ENCODE data around the gene MKX. TPM values are rescaled to one million over a fixed set of nuclear protein-coding genes. Genes with fewer than 3 reads are reported as not detected.
A peak's percentile ranks its signal among the peaks of the same experiment; 100 is the strongest.
"Not testable (repeated sequence)": the region's sequence is repeated elsewhere in the genome, so short reads cannot be mapped to it uniquely, and the experiment has no call there.

The MKX gene
- total RNA-seq, 8 experiments from 2014 or later = 0.17 to 66.1 (median 1.3) TPM

DNA sequence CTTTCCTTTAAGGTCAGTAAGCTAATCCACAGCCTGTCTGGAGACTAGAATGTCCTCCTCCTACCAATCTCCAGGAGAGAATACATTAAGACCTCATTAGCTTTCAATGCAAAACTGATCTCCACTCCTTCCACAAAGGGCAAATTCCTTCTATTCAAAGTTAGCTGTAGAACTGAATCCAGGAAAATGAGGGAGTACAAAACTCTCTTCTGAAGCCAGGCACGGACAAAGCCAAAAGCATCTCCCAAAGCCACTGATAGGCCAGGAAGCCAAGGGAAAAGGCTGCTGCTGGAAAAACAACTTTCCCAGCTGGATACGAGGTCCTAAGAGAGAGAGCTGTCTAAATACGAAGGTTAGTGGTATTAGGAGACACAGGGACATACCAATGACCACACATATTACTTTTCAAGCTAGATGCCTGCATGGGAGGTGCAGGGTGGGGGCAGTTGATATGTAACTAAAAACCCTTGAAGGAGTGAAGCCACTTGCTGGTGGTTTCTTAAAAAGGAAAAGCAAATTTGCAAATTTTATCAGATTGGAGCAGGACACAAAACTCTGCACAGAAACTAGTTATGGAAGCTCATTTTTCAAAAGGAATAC lies 43.6 kb downstream of the MKX start:
- Histone ChIP-seq H3K4me1 (replicated peaks in 1 of 2) (peaks cover 2 to 9% of the 10 kb centered on the region in 2 donors), H3K4me3 (no peak overlapping the region), H3K27ac (no peak overlapping the region)
- ATAC-seq (replicated peaks in 6 of 8) = peak; percentile 47 to 89 (median 66)
- in situ Hi-C loops (cut with MboI; ENCODE audit: low pct_unique_long_range_greater_than_20kb in 2 of 9, low sequenced_read_pairs in 9 of 9, unreplicated experiment in 9 of 9) = no loop called here
- WGBS, 10 experiments = 0 to 20% (median 8%) methylated on average over 1 to 3 of the region's 3 CpGs; no CpG with 5 or more reads in 1 of the 10 experiments

GRCh38 chr10:27699776-27700175 lies 45.8 kb downstream of the MKX start:
- WGBS, 10 experiments = 0 to 100% (median 40%) methylated on average over 1 to 2 of the region's 2 CpGs; no CpG with 5 or more reads in 4 of the 10 experiments
- Histone ChIP-seq H3K4me1 (replicated peaks in 1 of 2) (peaks cover 2 to 9% of the 10 kb centered on the region in 2 donors), H3K27ac (no peak overlapping the region), H3K4me3 (no peak overlapping the region)
- in situ Hi-C loops (cut with MboI; ENCODE audit: low pct_unique_long_range_greater_than_20kb in 2 of 9, low sequenced_read_pairs in 9 of 9, unreplicated experiment in 9 of 9) = no loop called here
- peak in 1 of 8 experiments; percentile 71 for ATAC-seq (replicated peaks in 6 of 8)

- ATAC-seq (replicated peaks in 6 of 8) = no peak
- peaks cover 2 to 9% of the 10 kb centered on the region in 2 donors for H3K4me1 ChIP-seq (replicated peaks in 1 of 2)
- WGBS, 10 experiments = 64 to 100% (median 91%) methylated on average over 2 of the region's 2 CpGs
- no peak overlapping the region for H3K4me3 ChIP-seq
- no peak overlapping the region for H3K27ac ChIP-seq
- in situ Hi-C loops (cut with MboI; ENCODE audit: low pct_unique_long_range_greater_than_20kb in 2 of 9, low sequenced_read_pairs in 9 of 9, unreplicated experiment in 9 of 9) = no loop called here
Measured at GRCh38 chr10:27698961-27699360, 46.7 kb downstream of the MKX start.

DNA sequence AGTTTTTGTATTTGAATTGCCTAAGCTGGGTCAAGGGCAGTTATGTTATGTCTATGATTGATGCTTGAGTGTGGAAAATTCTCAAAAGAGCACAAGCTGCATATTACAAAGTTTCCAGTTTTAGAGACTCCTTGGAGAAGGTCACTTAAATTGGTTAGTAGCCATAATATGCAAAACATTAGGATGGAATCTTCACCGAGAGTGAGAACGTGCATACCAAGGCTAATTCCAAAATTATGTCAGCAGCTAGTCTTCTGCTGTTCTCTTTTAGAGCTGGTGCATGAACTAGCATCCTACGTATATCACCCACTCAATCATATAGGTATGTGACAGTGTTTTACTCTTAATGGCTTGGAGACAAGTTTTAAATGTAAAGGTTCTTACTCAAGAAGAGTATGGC lies 49.2 kb downstream of the MKX start:
- Histone ChIP-seq H3K4me1 (replicated peaks in 1 of 2) (peaks cover 2% of the 10 kb centered on the region in 2 donors), H3K27ac (no peak overlapping the region), H3K4me3 (no peak overlapping the region)
- 42 to 100% (median 80%) methylated on average over 1 to 3 of the region's 3 CpGs; no CpG with 5 or more reads in 1 of the 10 experiments for WGBS, 10 experiments
- no peak for ATAC-seq (replicated peaks in 6 of 8)
- in situ Hi-C loops (cut with MboI; ENCODE audit: low pct_unique_long_range_greater_than_20kb in 2 of 9, low sequenced_read_pairs in 9 of 9, unreplicated experiment in 9 of 9) = no loop called here

- H3K4me1 ChIP-seq (replicated peaks in 1 of 2) = peaks cover 0 to under 1% of the 10 kb centered on the region in 2 donors
- 52 to 96% (median 86%) methylated on average over 2 of the region's 2 CpGs; no CpG with 5 or more reads in 1 of the 10 experiments for WGBS, 10 experiments
- in situ Hi-C loops (cut with MboI; ENCODE audit: low pct_unique_long_range_greater_than_20kb in 2 of 9, low sequenced_read_pairs in 9 of 9, unreplicated experiment in 9 of 9) = no loop called here
- no peak overlapping the region for H3K27ac ChIP-seq
- no peak overlapping the region for H3K4me3 ChIP-seq
- no peak for ATAC-seq (replicated peaks in 6 of 8)
Measured at GRCh38 chr10:27695706-27696105, 49.9 kb downstream of the MKX start.

GRCh38 chr10:27695088-27695487 lies 50.5 kb downstream of the MKX start:
- in situ Hi-C loops (cut with MboI; ENCODE audit: low pct_unique_long_range_greater_than_20kb in 2 of 9, low sequenced_read_pairs in 9 of 9, unreplicated experiment in 9 of 9) = no loop called here
- Histone ChIP-seq H3K4me1 (replicated peaks in 1 of 2) (no peaks in the 10 kb centered on the region), H3K4me3 (no peak overlapping the region), H3K27ac (no peak overlapping the region)
- 44 to 100% (median 78%) methylated on average over 2 to 5 of the region's 6 CpGs; no CpG with 5 or more reads in 3 of the 10 experiments for WGBS, 10 experiments
- ATAC-seq (replicated peaks in 6 of 8) = peak in 1 of 8 experiments; percentile 25

- Histone ChIP-seq H3K4me3 (no peak overlapping the region), H3K4me1 (replicated peaks in 1 of 2) (no peaks in the 10 kb centered on the region), H3K27ac (no peak overlapping the region)
- ATAC-seq (replicated peaks in 6 of 8) = no peak
- in situ Hi-C loops (cut with MboI; ENCODE audit: low pct_unique_long_range_greater_than_20kb in 2 of 9, low sequenced_read_pairs in 9 of 9, unreplicated experiment in 9 of 9) = no loop called here
- WGBS, 10 experiments = 36 to 100% (median 80%) methylated on average over 1 to 3 of the region's 3 CpGs; no CpG with 5 or more reads in 3 of the 10 experiments
Measured at GRCh38 chr10:27692663-27693062, 53.0 kb downstream of the MKX start.

DNA sequence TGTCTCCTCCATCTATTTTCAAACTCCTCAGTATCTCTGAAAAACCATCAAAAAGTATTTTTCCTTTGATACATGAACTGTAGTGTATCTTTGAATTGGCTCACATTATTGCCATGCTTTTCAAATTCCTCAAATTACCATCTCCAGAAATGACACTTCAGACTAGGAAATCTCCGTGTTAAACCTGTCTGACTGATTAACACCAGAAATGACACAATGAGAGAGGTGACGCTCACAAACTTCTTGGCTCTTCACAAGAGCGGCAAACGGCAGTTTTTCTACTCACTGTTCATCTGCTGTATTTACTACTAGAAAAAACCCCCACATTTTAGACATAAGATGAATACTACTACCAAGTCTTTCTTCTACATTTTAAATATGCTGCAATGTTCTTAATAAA lies 56.6 kb downstream of the MKX start:
- Histone ChIP-seq H3K27ac (no peak overlapping the region), H3K4me3 (no peak overlapping the region), H3K4me1 (replicated peaks in 1 of 2) (no peaks in the 10 kb centered on the region)
- in situ Hi-C loops (cut with MboI; ENCODE audit: low pct_unique_long_range_greater_than_20kb in 2 of 9, low sequenced_read_pairs in 9 of 9, unreplicated experiment in 9 of 9) = no loop called here
- no peak for ATAC-seq (replicated peaks in 6 of 8)
- WGBS, 10 experiments = 66 to 100% (median 96%) methylated on average over 1 to 4 of the region's 4 CpGs; no CpG with 5 or more reads in 3 of the 10 experiments

DNA sequence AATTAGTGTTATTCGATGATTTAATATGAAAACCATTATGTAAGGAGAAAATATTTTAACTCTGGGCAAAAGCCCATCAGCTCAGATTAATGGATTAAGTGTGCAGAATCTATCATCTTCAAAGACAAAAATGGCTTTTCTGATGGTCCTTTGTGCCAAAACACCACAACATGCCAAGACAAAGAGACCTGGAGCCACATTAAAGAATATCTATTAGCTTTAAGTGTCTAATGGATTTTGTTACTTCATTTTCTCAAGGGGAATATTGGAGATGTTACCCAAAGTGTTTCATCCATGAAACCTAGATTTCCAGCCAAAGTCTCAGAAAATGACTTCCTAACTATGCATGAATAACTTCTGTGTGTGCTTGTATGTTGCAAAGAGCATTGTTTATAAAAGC lies 57.3 kb downstream of the MKX start:
- H3K4me1 ChIP-seq (replicated peaks in 1 of 2) = no peaks in the 10 kb centered on the region
- no peak overlapping the region for H3K4me3 ChIP-seq
- ATAC-seq (replicated peaks in 6 of 8) = no peak
- in situ Hi-C loops (cut with MboI; ENCODE audit: low pct_unique_long_range_greater_than_20kb in 2 of 9, low sequenced_read_pairs in 9 of 9, unreplicated experiment in 9 of 9) = no loop called here
- 0 to 100% (median 85%) methylated on average over 1 of the region's 1 CpG; no CpG with 5 or more reads in 2 of the 10 experiments for WGBS, 10 experiments
- H3K27ac ChIP-seq = no peak overlapping the region

- H3K4me3 ChIP-seq = no peak overlapping the region
- 23 to 100% (median 77%) methylated on average over 1 to 5 of the region's 6 CpGs for WGBS, 10 experiments
- no peaks in the 10 kb centered on the region for H3K4me1 ChIP-seq (replicated peaks in 1 of 2)
- in situ Hi-C loops (cut with MboI; ENCODE audit: low pct_unique_long_range_greater_than_20kb in 2 of 9, low sequenced_read_pairs in 9 of 9, unreplicated experiment in 9 of 9) = no loop called here
- H3K27ac ChIP-seq = no peak overlapping the region
- no peak for ATAC-seq (replicated peaks in 6 of 8)
Measured at GRCh38 chr10:27687743-27688142, 57.9 kb downstream of the MKX start.

GRCh38 chr10:27687326-27687725 lies 58.3 kb downstream of the MKX start:
- in situ Hi-C loops (cut with MboI; ENCODE audit: low pct_unique_long_range_greater_than_20kb in 2 of 9, low sequenced_read_pairs in 9 of 9, unreplicated experiment in 9 of 9) = no loop called here
- Histone ChIP-seq H3K4me1 (replicated peaks in 1 of 2) (no peaks in the 10 kb centered on the region), H3K4me3 (no peak overlapping the region), H3K27ac (no peak overlapping the region)
- no peak for ATAC-seq (replicated peaks in 6 of 8)
- WGBS, 10 experiments = 50 to 100% (median 85%) methylated on average over 1 to 5 of the region's 6 CpGs; no CpG with 5 or more reads in 2 of the 10 experiments

DNA sequence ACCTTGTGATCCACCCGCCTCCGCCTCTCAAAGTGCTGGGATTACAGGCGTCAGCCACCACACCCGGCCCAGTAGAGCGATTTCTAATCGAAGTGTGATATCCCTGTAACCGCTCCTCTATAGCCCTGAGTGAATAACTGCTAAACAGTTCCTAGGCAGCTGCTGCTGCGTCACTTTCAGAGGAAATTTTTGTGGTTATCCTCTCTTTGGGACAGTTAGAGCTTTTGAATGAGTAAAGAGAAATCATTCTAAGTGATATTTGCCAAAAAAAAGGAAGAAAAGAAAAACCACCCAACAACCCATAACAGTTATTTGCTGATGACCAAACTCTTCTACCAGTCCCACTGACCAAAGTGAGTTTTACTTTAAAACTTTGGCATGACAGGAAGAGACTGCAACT lies 59.9 kb downstream of the MKX start:
- H3K27ac ChIP-seq = no peak overlapping the region
- no peak for ATAC-seq (replicated peaks in 6 of 8)
- H3K4me3 ChIP-seq = no peak overlapping the region
- in situ Hi-C loops (cut with MboI; ENCODE audit: low pct_unique_long_range_greater_than_20kb in 2 of 9, low sequenced_read_pairs in 9 of 9, unreplicated experiment in 9 of 9) = no loop called here
- H3K4me1 ChIP-seq (replicated peaks in 1 of 2) = no peaks in the 10 kb centered on the region
- 0 to 100% (median 50%) methylated on average over 1 to 8 of the region's 8 CpGs; no CpG with 5 or more reads in 5 of the 10 experiments for WGBS, 10 experiments

DNA sequence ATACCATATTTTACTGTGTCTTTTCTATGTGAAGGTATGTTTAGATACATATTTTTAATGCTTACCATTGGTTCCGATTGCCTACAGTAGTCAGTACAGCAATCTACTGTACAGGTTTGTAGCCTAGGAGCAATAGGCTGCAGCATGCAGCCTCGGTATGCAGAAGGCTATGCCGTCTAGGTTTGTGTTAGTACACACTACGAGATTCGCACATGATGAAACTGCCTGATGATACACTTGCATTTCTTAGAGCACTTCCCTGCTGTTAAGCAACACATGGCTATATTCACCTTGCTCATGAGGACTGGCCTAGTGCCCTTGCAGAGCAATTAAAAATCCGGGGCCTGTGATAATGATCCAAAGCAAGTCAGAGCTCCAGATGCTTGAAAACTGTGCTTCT lies 62.4 kb downstream of the MKX start:
- WGBS, 10 experiments = 80 to 100% (median 90%) methylated on average over 1 to 6 of the region's 6 CpGs; no CpG with 5 or more reads in 2 of the 10 experiments
- in situ Hi-C loops (cut with MboI; ENCODE audit: low pct_unique_long_range_greater_than_20kb in 2 of 9, low sequenced_read_pairs in 9 of 9, unreplicated experiment in 9 of 9) = no loop called here
- ATAC-seq (replicated peaks in 6 of 8) = no peak
- H3K27ac ChIP-seq = no peak overlapping the region
- H3K4me1 ChIP-seq (replicated peaks in 1 of 2) = no peaks in the 10 kb centered on the region
- no peak overlapping the region for H3K4me3 ChIP-seq

DNA sequence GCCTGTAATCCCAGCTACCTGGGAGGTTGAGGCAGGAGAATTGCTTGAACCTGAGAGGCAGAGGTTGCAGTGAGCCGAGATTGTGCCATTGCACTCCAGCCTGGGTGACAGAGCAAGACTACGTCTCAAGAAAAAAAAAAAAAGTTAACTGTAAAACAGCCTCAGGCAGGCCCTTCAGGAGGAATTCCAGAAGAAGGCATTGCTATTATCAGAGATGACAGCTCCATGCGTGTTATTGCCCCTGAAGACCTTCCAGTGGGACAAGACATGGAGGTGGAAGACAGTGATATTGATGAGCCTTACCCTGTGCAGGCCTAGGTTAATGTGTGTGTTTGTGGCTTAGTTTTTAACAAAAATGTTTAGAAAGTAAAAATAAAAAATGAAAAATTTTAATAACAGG lies 63.8 kb downstream of the MKX start:
- in situ Hi-C loops (cut with MboI; ENCODE audit: low pct_unique_long_range_greater_than_20kb in 2 of 9, low sequenced_read_pairs in 9 of 9, unreplicated experiment in 9 of 9); ATAC-seq (replicated peaks in 6 of 8); H3K27ac ChIP-seq; H3K4me3 ChIP-seq; H3K4me1 ChIP-seq (replicated peaks in 1 of 2): not testable (repeated sequence)
- WGBS, 10 experiments = 50 to 100% (median 93%) methylated on average over 1 to 3 of the region's 3 CpGs; no CpG with 5 or more reads in 1 of the 10 experiments
